GM21528 (cell line): ENCODE results near the gene KRTAP23-1.

Experiments
- ATAC-seq: cut with Tn5 transposase; IDR thresholded peaks from one replicate; pipeline ENCODE4 v1.9.1; 2021; ENCODE audit warnings: mild to moderate bottlenecking, moderate library complexity; ENCODE audit not compliant: unreplicated experiment, low FRiP score

Gene KRTAP23-1

GRCh38 chr21:30348506-30348905, at the start of gene KRTAP23-1:
TSS of gene KRTAP23-1 (minus strand) at chr21:30348606. CDS start at chr21:30348606, 0 bp downstream.
- no peak for ATAC-seq

DNA sequence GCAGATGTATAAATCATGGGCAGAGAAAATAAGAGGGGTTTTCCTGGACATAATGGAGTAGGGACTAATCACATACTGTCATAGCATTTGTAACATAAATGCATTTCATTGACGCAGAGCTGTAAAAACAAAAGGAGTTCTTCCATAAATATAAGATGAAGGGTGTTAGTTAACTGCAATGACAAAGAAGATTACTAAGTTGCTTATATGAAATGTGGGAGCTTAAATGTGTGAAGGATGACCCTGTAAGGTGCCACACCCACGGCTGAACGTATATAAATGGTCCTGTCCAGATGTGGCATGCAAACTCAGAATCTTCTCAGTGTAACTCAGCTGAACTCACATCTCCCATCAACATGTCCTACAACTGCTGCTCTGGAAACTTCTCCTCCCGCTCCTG, 47.3 kb upstream of the KRTAP23-1 start, which contains the start of gene KRTAP13-1:
Gene KRTAP13-1 (plus strand): TSS at position 301 of the 400 bp plus-strand sequence. CDS start 56 bp downstream, at position 357.
- no peak for ATAC-seq

GRCh38 chr21:30391492-30392025, 43.2 kb upstream of the KRTAP23-1 start:
- no peak for ATAC-seq

DNA sequence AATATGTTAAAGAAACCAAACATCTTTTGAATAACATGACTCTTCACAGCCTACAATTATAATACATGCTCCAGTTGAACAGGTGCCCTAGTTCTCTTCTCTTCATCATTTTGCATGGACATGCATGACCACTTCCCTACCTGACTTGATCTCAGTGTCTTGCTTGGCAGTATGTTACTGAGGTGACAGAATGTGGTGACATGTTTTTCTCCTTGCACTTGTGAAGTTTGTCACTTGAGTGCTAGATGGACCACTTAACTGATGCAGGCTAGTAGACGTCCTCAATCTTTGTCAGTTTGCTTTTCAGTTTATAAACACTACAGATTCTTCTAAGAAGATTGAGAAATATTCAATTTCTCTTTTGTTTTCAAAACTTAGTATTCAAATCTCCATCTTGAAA, 33.8 kb upstream of the KRTAP23-1 start:
- no peak for ATAC-seq

GRCh38 chr21:30372139-30372770, 23.8 kb upstream of the KRTAP23-1 start, which contains the start of gene KRTAP13-2:
TSS of gene KRTAP13-2 (minus strand) at chr21:30372271. CDS start at chr21:30372213, 58 bp downstream.
- no peak for ATAC-seq

DNA sequence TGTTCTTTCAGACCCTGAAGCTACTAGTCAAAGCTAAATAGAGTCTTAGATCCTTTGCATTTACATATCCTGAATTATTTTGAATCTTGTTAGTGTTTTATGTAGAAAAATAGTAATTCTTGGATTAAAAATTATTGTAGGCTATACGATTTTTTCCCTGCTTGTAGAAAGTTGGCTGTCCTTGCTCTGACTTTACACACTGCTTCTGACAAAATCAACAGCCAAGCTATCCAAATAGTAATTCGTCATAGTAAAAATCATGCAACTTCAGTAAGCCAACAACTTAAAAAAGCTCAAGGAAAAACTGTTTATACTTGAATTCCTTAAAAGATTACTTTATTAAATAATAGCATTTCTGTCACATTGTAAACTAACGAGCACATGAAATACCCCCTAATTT, 7.5 kb upstream of the KRTAP23-1 start:
- ATAC-seq = no peak

DNA sequence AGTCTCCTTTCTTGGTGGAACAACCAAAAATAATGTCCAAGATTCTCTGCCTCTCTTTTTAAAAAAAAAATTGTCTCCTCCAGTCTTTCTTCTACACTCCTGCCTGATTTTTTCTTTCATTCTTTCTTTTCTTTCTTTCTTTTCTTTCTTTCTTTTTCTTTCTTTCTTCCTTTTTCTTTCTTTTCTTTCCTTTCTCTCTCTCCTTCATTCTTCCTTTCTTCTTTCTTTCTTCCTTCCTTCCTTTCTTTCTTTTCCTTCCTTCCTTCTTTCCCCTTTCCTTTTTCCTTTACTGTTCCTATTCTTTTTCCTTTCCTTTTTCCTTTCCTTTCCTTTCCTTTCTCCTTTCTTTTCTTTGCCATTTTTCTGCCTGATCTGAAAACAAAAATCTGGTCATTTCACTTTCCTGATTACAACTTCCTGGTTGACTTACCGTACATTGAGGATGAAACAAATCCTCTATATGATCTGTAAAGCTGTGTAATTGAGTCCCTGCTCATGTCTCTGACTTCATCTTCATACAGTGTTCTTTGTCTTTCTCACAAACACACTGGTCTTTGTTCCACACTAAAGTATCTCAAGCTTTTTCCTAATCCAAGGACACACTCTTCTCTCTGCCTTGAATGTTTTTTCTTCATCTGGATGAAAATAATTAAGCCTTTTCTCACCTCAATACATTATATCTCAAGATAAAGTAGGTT, 6.1 kb upstream of the KRTAP23-1 start:
- no peak for ATAC-seq

GRCh38 chr21:30351534-30351933, 3.1 kb upstream of the KRTAP23-1 start:
- ATAC-seq = no peak

- no peak for ATAC-seq
Observed at GRCh38 chr21:30349572-30349971, 1.2 kb upstream of the KRTAP23-1 start.

DNA sequence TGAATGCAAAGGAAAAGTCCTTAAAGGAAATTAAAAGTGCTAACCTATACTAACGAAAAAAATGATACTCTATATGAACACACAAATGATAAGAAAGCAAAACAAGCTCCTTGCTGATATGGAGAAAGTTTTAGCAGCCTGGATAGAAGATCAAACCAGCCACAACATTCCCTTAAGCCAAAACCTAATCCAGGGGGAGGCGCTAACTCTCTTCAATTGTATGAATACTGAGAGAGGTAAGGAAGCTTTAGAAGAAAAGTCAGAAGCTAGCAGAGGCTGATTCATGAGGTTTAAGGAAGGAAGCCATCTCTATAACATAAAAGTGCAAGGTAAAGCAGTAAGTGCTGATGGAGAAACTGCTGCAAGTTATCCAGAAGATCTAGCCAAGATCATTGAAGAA, 3.4 kb downstream of the KRTAP23-1 start:
- no peak for ATAC-seq

DNA sequence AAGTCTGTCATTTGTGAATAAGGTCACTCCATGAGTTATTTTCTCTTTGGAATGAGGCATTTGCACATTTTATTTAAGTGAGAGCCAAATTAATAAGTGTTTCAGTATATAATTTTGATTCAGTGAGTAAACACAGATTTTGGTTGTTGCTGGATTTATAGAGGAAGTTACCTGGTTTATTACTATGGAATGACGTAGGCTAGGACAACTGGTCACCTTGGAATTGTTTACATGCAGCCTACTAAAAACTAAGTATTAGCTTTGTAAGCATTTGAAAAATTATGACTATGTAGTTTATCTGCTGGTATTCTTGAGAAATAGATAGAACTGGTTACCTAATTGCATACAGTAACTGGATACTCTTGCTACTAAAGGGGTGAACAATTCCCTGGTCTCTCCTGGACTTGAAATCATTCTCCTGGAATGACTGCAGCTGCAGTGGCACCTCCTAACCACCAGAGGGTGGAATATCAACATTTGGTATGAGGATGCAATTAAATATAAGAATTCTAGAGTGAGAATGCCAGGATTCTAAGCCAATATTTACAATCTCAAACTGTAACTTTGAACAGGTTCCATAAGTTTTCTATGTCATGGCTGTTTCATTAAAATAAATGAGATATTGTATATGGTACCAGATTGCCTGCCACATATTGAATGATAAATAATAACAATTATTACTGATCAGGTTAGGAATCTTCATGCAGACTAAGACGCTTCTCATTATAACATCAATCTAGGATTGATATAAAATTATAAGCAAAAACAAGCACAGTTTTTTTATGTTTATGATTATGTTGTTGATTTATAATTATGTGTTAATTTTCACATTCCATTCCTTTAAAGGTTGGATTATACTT, 7.5 kb downstream of the KRTAP23-1 start:
- no peak for ATAC-seq

- no peak for ATAC-seq
Observed at GRCh38 chr21:30338717-30339116, 9.7 kb downstream of the KRTAP23-1 start.

DNA sequence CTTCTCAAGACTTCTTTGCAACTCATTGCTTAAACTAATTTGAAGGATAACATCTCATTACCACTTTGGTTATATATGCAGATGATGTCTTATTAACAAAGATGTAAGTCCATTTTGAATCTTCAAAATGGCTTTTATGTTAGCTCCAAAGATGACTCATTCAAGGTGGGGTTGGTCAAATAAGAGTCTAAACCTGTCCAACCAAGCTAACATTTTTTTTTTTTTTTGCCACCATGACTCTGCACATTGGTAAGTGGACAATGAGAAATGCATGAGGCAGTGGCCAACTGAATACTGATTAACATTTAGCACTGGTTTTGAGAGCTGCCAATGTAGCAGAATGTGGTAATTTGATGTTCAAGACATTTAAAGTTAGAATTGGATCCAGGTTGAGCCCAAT, 10.6 kb downstream of the KRTAP23-1 start:
- no peak for ATAC-seq

DNA sequence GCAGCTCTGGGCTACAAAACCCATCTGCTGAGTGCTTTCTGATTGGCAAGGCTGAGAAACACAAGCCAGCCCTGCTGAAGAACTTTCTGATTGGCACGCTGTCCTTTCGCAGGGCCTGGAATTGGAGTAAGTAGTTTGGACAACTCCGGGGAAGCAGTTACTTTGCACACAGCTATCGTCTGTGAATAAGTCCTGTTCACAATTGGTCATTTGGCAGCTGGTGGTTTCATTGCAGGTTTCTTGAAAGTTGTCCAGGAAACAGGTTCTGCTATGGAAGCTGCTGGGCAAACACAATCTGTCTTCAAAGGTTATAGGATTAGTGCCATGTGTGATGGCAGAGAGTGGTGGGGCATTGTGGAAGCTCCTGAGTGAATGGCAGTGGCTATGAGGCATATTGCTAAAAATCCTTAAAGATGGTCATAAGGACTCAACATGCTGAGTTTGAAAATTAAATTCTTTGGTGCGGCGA, 11.1 kb downstream of the KRTAP23-1 start, which contains the start of gene KRTAP27-1:
Gene KRTAP27-1 (minus strand): TSS at position 419 of the 469 bp plus-strand sequence. CDS start 26 bp downstream, at position 393.
- ATAC-seq = no peak

DNA sequence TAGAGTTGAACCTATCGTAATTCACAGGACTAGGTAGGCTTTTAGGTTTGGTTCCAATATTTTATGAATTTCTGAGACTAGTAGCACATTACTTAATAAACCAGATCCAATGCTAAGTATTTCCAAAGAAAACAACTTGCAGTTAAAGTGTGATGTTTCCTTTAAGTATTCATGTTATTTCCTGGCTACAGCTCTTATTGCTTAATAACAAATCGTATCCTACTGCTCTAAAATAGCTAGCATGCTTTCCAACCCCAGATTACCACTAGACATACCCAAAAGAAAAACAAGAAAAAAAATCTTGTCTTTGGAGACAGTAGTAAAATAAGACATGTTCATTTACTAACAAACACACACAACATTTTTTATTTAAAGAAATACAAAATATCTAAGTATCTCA, 11.8 kb downstream of the KRTAP23-1 start:
- ATAC-seq = no peak

- ATAC-seq = no peak
Observed at GRCh38 chr21:30333736-30334135, 14.7 kb downstream of the KRTAP23-1 start.

GRCh38 chr21:30332681-30333080, 15.7 kb downstream of the KRTAP23-1 start:
- ATAC-seq = no peak

GRCh38 chr21:30329203-30329875, 19.1 kb downstream of the KRTAP23-1 start:
- ATAC-seq = no peak

DNA sequence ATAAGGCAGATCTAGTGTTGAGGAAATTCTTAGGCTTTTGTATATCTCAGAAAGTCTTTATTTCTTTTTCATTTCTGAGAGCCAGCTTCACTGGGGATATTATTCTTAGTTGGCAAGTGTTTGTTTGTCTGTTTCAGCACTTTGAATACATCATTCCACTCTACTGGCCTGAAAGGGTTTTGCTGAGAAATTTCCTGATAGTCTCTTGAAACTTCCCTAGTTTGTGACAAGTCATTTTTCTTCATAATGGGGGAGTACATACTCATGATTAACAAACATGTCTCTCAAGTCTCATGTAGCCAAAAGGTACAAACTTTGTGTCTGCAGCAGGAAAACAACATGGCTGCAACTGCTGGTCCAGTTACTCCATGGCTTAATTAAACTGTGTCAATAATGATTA, 22.0 kb downstream of the KRTAP23-1 start:
- ATAC-seq = no peak

- no peak for ATAC-seq
Observed at GRCh38 chr21:30320215-30320614, 28.2 kb downstream of the KRTAP23-1 start, which contains the start of gene KRTAP26-1. TSS of gene KRTAP26-1 (minus strand) at chr21:30320315. CDS start at chr21:30320035, 280 bp downstream.
